Neuron (in vitro differentiated cells): Measurements from ENCODE around the gene LDLRAD4.

Experiments
- H2AFZ ChIP-seq: one replicate; pipeline ENCODE4 v1.6.1; 2013; ENCODE audit warnings: low read depth, mild to moderate bottlenecking, inconsistent platforms, low read length, moderate library complexity
- H3K27me3 ChIP-seq: one replicate; pipeline ENCODE4 v1.6.1; 2013; ENCODE audit warnings: low read length; ENCODE audit not compliant: insufficient read depth
- H3K36me3 ChIP-seq: one replicate; pipeline ENCODE4 v1.6.1; 2013; ENCODE audit warnings: low read length; ENCODE audit not compliant: insufficient read depth
- H3K4me1 ChIP-seq: one replicate; pipeline ENCODE4 v1.6.1; 2013; ENCODE audit warnings: low read length; ENCODE audit not compliant: insufficient read depth
- H3K4me3 ChIP-seq: 2 replicates; pipeline ENCODE4 v1.5.1; 2013; ENCODE audit warnings: mild to moderate bottlenecking, low read length, moderate library complexity
- H3K9me3 ChIP-seq: one replicate; pipeline ENCODE4 v1.6.1; 2013; ENCODE audit warnings: low read length

LDLRAD4 gene

GRCh38 chr18:13370995-13371625 lies 152.6 kb downstream of the LDLRAD4 start:
- no peaks in the 10 kb centered on the region for H3K9me3 ChIP-seq
- H3K36me3 ChIP-seq, result no peaks in the 10 kb centered on the region
- peaks cover 17% of the 10 kb centered on the region for H3K4me1 ChIP-seq
- no peak overlapping the region for H2AFZ ChIP-seq
- no peaks in the 10 kb centered on the region for H3K27me3 ChIP-seq
- no peak overlapping the region for H3K4me3 ChIP-seq

GRCh38 chr18:13371689-13372418 lies 153.3 kb downstream of the LDLRAD4 start:
- Histone ChIP-seq H2AFZ (no peak overlapping the region), H3K9me3 (no peaks in the 10 kb centered on the region), H3K4me3 (no peak overlapping the region), H3K36me3 (no peaks in the 10 kb centered on the region), H3K27me3 (no peaks in the 10 kb centered on the region), H3K4me1 (peaks cover 18% of the 10 kb centered on the region)

- no peak overlapping the region for H3K4me3 ChIP-seq
- no peaks in the 10 kb centered on the region for H3K9me3 ChIP-seq
- H3K36me3 ChIP-seq, result no peaks in the 10 kb centered on the region
- H3K4me1 ChIP-seq, result peaks cover 18% of the 10 kb centered on the region
- no peaks in the 10 kb centered on the region for H3K27me3 ChIP-seq
- H2AFZ ChIP-seq, result no peak overlapping the region
These were observed 154.0 kb downstream of the LDLRAD4 start for GRCh38 chr18:13372531-13372951.

GRCh38 chr18:13374096-13374467 lies 155.5 kb downstream of the LDLRAD4 start:
- Histone ChIP-seq H3K4me3 (no peak overlapping the region), H3K9me3 (no peaks in the 10 kb centered on the region), H3K36me3 (no peaks in the 10 kb centered on the region), H3K4me1 (peaks cover 22% of the 10 kb centered on the region), H3K27me3 (no peaks in the 10 kb centered on the region), H2AFZ (no peak overlapping the region)

- no peaks in the 10 kb centered on the region for H3K36me3 ChIP-seq
- no peak overlapping the region for H2AFZ ChIP-seq
- H3K4me1 ChIP-seq, result peaks cover 27% of the 10 kb centered on the region
- no peak overlapping the region for H3K4me3 ChIP-seq
- H3K27me3 ChIP-seq, result no peaks in the 10 kb centered on the region
- no peaks in the 10 kb centered on the region for H3K9me3 ChIP-seq
These were observed 156.1 kb downstream of the LDLRAD4 start for GRCh38 chr18:13374468-13375301.

GRCh38 chr18:13375302-13376255 lies 157.0 kb downstream of the LDLRAD4 start:
- Histone ChIP-seq H3K9me3 (no peaks in the 10 kb centered on the region), H3K4me3 (no peak overlapping the region), H3K27me3 (no peaks in the 10 kb centered on the region), H2AFZ (no peak overlapping the region), H3K36me3 (no peaks in the 10 kb centered on the region), H3K4me1 (peaks cover 34% of the 10 kb centered on the region)

- H3K4me3 ChIP-seq, result no peak overlapping the region
- H3K4me1 ChIP-seq, result peaks cover 37% of the 10 kb centered on the region
- H3K9me3 ChIP-seq, result no peaks in the 10 kb centered on the region
- H3K36me3 ChIP-seq, result no peaks in the 10 kb centered on the region
- H2AFZ ChIP-seq, result no peak overlapping the region
- no peaks in the 10 kb centered on the region for H3K27me3 ChIP-seq
These were observed 157.8 kb downstream of the LDLRAD4 start for GRCh38 chr18:13376298-13376840.

GRCh38 chr18:13376841-13377351 lies 158.3 kb downstream of the LDLRAD4 start:
- Histone ChIP-seq H3K4me3 (no peak overlapping the region), H3K4me1 (peaks cover 42% of the 10 kb centered on the region), H2AFZ (no peak overlapping the region), H3K36me3 (no peaks in the 10 kb centered on the region), H3K27me3 (no peaks in the 10 kb centered on the region), H3K9me3 (no peaks in the 10 kb centered on the region)

GRCh38 chr18:13377496-13377895 lies 158.9 kb downstream of the LDLRAD4 start:
- Histone ChIP-seq H3K9me3 (no peaks in the 10 kb centered on the region), H3K4me1 (peaks cover 48% of the 10 kb centered on the region), H3K4me3 (no peak overlapping the region), H2AFZ (no peak overlapping the region), H3K27me3 (no peaks in the 10 kb centered on the region), H3K36me3 (no peaks in the 10 kb centered on the region)

GRCh38 chr18:13378150-13378549 lies 159.6 kb downstream of the LDLRAD4 start:
- Histone ChIP-seq H3K9me3 (no peaks in the 10 kb centered on the region), H2AFZ (no peak overlapping the region), H3K27me3 (no peaks in the 10 kb centered on the region), H3K4me1 (peaks cover 51% of the 10 kb centered on the region), H3K4me3 (no peak overlapping the region), H3K36me3 (no peaks in the 10 kb centered on the region)

GRCh38 chr18:13379062-13379865 lies 160.7 kb downstream of the LDLRAD4 start:
- no peak overlapping the region for H3K4me3 ChIP-seq
- H3K27me3 ChIP-seq, result no peaks in the 10 kb centered on the region
- no peaks in the 10 kb centered on the region for H3K9me3 ChIP-seq
- H2AFZ ChIP-seq, result no peak overlapping the region
- peaks cover 51% of the 10 kb centered on the region for H3K4me1 ChIP-seq
- no peaks in the 10 kb centered on the region for H3K36me3 ChIP-seq
